Activated CD8-positive, alpha-beta T cell treated with anti-CD3 and anti-CD28 coated beads for 36 hours (primary cell): ENCODE measurements around the gene NR1H2. TPM values are rescaled to one million over a fixed set of nuclear protein-coding genes. Genes with fewer than 3 reads are reported as not detected.

Experiments
- ATAC-seq: fragments of 200-7000 bp; cut with Tn5 transposase; one replicate; pipeline ENCODE4 v1.10.0; 2021; ENCODE audit warnings: mild to moderate bottlenecking, moderate library complexity
- CTCF ChIA-PET: fragments of 350-600 bp; sonication (Branson Sonifier 250); formaldehyde crosslinking; loops from one replicate; lab custom pipeline; 2021; ENCODE audit warnings: antibody characterized with exemption; lab: Charles Lee
- POLR2A ChIA-PET: fragments of 350-600 bp; sonication (Branson Sonifier 250); formaldehyde crosslinking; loops from one replicate; lab custom pipeline; 2021; ENCODE audit warnings: antibody characterized with exemption; lab: Charles Lee
- DNase-seq: peaks from one replicate; pipeline ENCODE4 v3.0.0-alpha.2; 2020
- H3K27ac Mint-ChIP-seq: one replicate; pipeline ENCODE4 v1.8.0; 2021; ENCODE audit warnings: mild to moderate bottlenecking, mixed read lengths
- H3K27me3 Mint-ChIP-seq: one replicate; pipeline ENCODE4 v1.8.0; 2021; ENCODE audit warnings: mixed read lengths
- H3K36me3 Mint-ChIP-seq: one replicate; pipeline ENCODE4 v1.8.0; 2021; ENCODE audit warnings: low read depth, mixed read lengths
- H3K4me1 Mint-ChIP-seq: one replicate; pipeline ENCODE4 v1.8.0; 2021; ENCODE audit warnings: low read depth, mixed read lengths
- H3K4me3 Mint-ChIP-seq: one replicate; pipeline ENCODE4 v1.8.0; 2021; ENCODE audit warnings: mild to moderate bottlenecking, moderate library complexity, mixed read lengths
- H3K9me3 Mint-ChIP-seq: one replicate; pipeline ENCODE4 v1.8.0; 2021; ENCODE audit warnings: mixed read lengths
- CTCF ChIP-seq: fragments of 200-600 bp; IDR thresholded peaks from one replicate; pipeline ENCODE4 v1.8.0; 2022; ENCODE audit warnings: antibody characterized with exemption, mild to moderate bottlenecking
- intact Hi-C: fragments of 100-400 bp; cut with micrococcal nuclease; formaldehyde crosslinking; loops from one replicate; pipeline ENCODE4 v1.10.0; 2022
- total RNA-seq, 2 experiments: library from RNA; stranded (reverse); gene quantifications; one replicate each; pipeline ENCODE4 v1.2.3, GENCODE V29; 2021

The NR1H2 gene
- total RNA-seq, 2 experiments from 2014 or later: 50.9 to 52.3 TPM

- no peak for ATAC-seq
- Mint-ChIP-seq H3K9me3 (no peaks in the 10 kb centered on the region), H3K4me1 (peaks cover 1% of the 10 kb centered on the region), H3K36me3 (peaks cover 47% of the 10 kb centered on the region), H3K4me3 (no peak overlapping the region), H3K27ac (no peak overlapping the region), H3K27me3 (no peaks in the 10 kb centered on the region)
- no peak for DNase-seq
- no peak for TF ChIP-seq CTCF
- ChIA-PET CTCF (no interaction called here), POLR2A (no interaction called here)
- intact Hi-C loops: no loop called here
Observed at GRCh38 chr19:50392759-50393158, 16.5 kb downstream of the NR1H2 start.

GRCh38 chr19:50393589-50393988, 17.3 kb downstream of the NR1H2 start:
- DNase-seq: no peak
- Mint-ChIP-seq H3K27me3 (no peaks in the 10 kb centered on the region), H3K9me3 (no peaks in the 10 kb centered on the region), H3K36me3 (peaks cover 44% of the 10 kb centered on the region), H3K4me3 (no peak overlapping the region), H3K4me1 (no peaks in the 10 kb centered on the region), H3K27ac (no peak overlapping the region)
- POLR2A ChIA-PET: interaction anchor here (0.8 kb wide), 1 partner anchor 16 kb away, joined by 3 read pairs; no protein-coding TSS in a partner anchor
- no peak for TF ChIP-seq CTCF
- ATAC-seq: no peak
- CTCF ChIA-PET: no interaction called here
- intact Hi-C loops: no loop called here

- Mint-ChIP-seq H3K9me3 (no peaks in the 10 kb centered on the region), H3K4me1 (no peaks in the 10 kb centered on the region), H3K4me3 (no peak overlapping the region), H3K27ac (no peak overlapping the region), H3K27me3 (no peaks in the 10 kb centered on the region), H3K36me3 (peaks cover 45% of the 10 kb centered on the region)
- no peak for ATAC-seq
- DNase-seq: no peak
- intact Hi-C loops: no loop called here
- no peak for TF ChIP-seq CTCF
- ChIA-PET CTCF (no interaction called here), POLR2A (interaction anchor here (0.8 kb wide), 1 partner anchor 16 kb away, joined by 3 read pairs; no protein-coding TSS in a partner anchor)
Observed at GRCh38 chr19:50394017-50394416, 17.8 kb downstream of the NR1H2 start.

GRCh38 chr19:50398675-50399367, 22.6 kb downstream of the NR1H2 start:
- no peak for TF ChIP-seq CTCF
- DNase-seq (no peak), ATAC-seq (no peak)
- ChIA-PET POLR2A (interaction anchor here (0.6 to 1.2 kb wide), 3 partner anchors 10 to 14 kb away, joined by 3 to 4 read pairs (median 3); no protein-coding TSS in a partner anchor), CTCF (no interaction called here)
- no peak overlapping the region for H3K27ac Mint-ChIP-seq
- H3K27me3 Mint-ChIP-seq: no peaks in the 10 kb centered on the region
- no peak overlapping the region for H3K4me3 Mint-ChIP-seq
- intact Hi-C loops: no loop called here
- H3K36me3 Mint-ChIP-seq: peaks cover 26% of the 10 kb centered on the region
- no peaks in the 10 kb centered on the region for H3K9me3 Mint-ChIP-seq
- no peaks in the 10 kb centered on the region for H3K4me1 Mint-ChIP-seq

- ChIA-PET POLR2A (interaction anchor here (0.9 to 1.2 kb wide), 2 partner anchors 10 kb away, joined by 3 read pairs; no protein-coding TSS in a partner anchor), CTCF (no interaction called here)
- no peak for TF ChIP-seq CTCF
- DNase-seq: no peak
- Mint-ChIP-seq H3K36me3 (peaks cover 26% of the 10 kb centered on the region), H3K4me3 (no peak overlapping the region), H3K27me3 (no peaks in the 10 kb centered on the region), H3K4me1 (no peaks in the 10 kb centered on the region), H3K27ac (no peak overlapping the region), H3K9me3 (no peaks in the 10 kb centered on the region)
- ATAC-seq: no peak
- intact Hi-C loops: no loop called here
Observed at GRCh38 chr19:50399368-50399745, 23.1 kb downstream of the NR1H2 start.
